Measurements from ENCODE around the gene PGLYRP4. TPM values are rescaled to one million over a fixed set of nuclear protein-coding genes. Genes with fewer than 3 reads are reported as not detected.

Gene PGLYRP4
- total RNA-seq, 1 experiment from 2014 or later = not detected

- no peak for TF ChIP-seq CREB1 (CRISPR knock-in tag; IDR thresholded peaks at IDR 0.05)
- no peak for TF ChIP-seq FOXJ3 (CRISPR knock-in tag; IDR thresholded peaks at IDR 0.05; ENCODE audit: borderline replicate concordance)
- no peak for TF ChIP-seq CTCF (IDR thresholded peaks at IDR 0.05)
- TF ChIP-seq EMX1 (CRISPR knock-in tag; IDR thresholded peaks at IDR 0.05) = no peak
- TF ChIP-seq, protein P1, sequence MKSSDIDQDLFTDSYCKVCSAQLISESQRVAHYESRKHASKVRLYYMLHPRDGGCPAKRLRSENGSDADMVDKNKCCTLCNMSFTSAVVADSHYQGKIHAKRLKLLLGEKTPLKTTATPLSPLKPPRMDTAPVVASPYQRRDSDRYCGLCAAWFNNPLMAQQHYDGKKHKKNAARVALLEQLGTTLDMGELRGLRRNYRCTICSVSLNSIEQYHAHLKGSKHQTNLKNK (CRISPR knock-in tag; IDR thresholded peaks at IDR 0.05) = no peak
- no peak for TF ChIP-seq FOXP1 (CRISPR knock-in tag; IDR thresholded peaks at IDR 0.05; ENCODE audit: borderline replicate concordance)
- TF ChIP-seq, protein P2, sequence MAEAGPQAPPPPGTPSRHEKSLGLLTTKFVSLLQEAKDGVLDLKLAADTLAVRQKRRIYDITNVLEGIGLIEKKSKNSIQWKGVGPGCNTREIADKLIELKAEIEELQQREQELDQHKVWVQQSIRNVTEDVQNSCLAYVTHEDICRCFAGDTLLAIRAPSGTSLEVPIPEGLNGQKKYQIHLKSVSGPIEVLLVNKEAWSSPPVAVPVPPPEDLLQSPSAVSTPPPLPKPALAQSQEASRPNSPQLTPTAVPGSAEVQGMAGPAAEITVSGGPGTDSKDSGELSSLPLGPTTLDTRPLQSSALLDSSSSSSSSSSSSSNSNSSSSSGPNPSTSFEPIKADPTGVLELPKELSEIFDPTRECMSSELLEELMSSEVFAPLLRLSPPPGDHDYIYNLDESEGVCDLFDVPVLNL (CRISPR knock-in tag; IDR thresholded peaks at IDR 0.05; ENCODE audit: borderline replicate concordance, low read depth) = no peak
These were observed 16.4 kb upstream of the PGLYRP4 start (continued) for GRCh38 chr1:153364766-153365666.

DNA sequence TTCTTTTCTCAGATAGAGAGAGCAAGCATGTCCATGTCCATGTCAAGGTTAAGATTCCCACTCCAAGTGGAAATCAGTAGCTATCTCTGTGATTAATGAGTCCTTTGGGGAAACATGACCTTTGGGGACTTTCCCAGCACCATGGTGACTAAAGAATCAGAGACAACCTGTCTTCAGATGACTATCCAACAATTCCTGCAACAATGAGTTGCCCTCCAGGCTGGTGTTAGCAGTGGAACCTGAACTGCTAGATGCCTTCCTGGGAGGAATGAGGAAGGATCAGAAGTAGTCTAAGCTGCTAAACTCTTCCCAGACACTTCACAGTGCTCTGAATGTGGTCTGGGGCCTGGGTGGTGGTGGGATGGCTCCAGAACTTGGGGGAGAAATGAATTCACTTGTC lies 15.5 kb upstream of the PGLYRP4 start:
- ChIA-PET CTCF (interaction anchor here (3.2 kb wide), 1 partner anchor 9 kb away, joined by 14 read pairs; no protein-coding TSS in a partner anchor), POLR2A (no interaction called here)
- DNase-seq (ENCODE audit: low spot score) (no peak), ATAC-seq (no peak)
- Mint-ChIP-seq H3K4me1 (no peaks in the 10 kb centered on the region), H3K36me3 (no peaks in the 10 kb centered on the region), H3K9me3 (no peaks in the 10 kb centered on the region), H3K4me3 (no peak overlapping the region), H3K27ac (no peak overlapping the region), H3K27me3 (ENCODE audit: low read depth) (no peaks in the 10 kb centered on the region; the same call in 1 of the 2 replicates)
- no peak for TF ChIP-seq GTF2I (CRISPR knock-in tag; conservative IDR thresholded peaks at IDR 0.05)
- TF ChIP-seq CBFB (CRISPR knock-in tag; IDR thresholded peaks at IDR 0.05; ENCODE audit: low read depth) = no peak
- no peak for TF ChIP-seq FOXJ3 (CRISPR knock-in tag; IDR thresholded peaks at IDR 0.05; ENCODE audit: borderline replicate concordance)
- TF ChIP-seq FOXP1 (CRISPR knock-in tag; IDR thresholded peaks at IDR 0.05; ENCODE audit: borderline replicate concordance) = no peak
- TF ChIP-seq, protein P3, sequence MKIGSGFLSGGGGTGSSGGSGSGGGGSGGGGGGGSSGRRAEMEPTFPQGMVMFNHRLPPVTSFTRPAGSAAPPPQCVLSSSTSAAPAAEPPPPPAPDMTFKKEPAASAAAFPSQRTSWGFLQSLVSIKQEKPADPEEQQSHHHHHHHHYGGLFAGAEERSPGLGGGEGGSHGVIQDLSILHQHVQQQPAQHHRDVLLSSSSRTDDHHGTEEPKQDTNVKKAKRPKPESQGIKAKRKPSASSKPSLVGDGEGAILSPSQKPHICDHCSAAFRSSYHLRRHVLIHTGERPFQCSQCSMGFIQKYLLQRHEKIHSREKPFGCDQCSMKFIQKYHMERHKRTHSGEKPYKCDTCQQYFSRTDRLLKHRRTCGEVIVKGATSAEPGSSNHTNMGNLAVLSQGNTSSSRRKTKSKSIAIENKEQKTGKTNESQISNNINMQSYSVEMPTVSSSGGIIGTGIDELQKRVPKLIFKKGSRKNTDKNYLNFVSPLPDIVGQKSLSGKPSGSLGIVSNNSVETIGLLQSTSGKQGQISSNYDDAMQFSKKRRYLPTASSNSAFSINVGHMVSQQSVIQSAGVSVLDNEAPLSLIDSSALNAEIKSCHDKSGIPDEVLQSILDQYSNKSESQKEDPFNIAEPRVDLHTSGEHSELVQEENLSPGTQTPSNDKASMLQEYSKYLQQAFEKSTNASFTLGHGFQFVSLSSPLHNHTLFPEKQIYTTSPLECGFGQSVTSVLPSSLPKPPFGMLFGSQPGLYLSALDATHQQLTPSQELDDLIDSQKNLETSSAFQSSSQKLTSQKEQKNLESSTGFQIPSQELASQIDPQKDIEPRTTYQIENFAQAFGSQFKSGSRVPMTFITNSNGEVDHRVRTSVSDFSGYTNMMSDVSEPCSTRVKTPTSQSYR (CRISPR knock-in tag; IDR thresholded peaks at IDR 0.05) = no peak
- TF ChIP-seq CREB1 (CRISPR knock-in tag; IDR thresholded peaks at IDR 0.05) = no peak
- TF ChIP-seq CREM (CRISPR knock-in tag; IDR thresholded peaks at IDR 0.05) = no peak
- no peak for TF ChIP-seq ZNF425 (CRISPR knock-in tag; conservative IDR thresholded peaks at IDR 0.05)
- TF ChIP-seq, protein P4, sequence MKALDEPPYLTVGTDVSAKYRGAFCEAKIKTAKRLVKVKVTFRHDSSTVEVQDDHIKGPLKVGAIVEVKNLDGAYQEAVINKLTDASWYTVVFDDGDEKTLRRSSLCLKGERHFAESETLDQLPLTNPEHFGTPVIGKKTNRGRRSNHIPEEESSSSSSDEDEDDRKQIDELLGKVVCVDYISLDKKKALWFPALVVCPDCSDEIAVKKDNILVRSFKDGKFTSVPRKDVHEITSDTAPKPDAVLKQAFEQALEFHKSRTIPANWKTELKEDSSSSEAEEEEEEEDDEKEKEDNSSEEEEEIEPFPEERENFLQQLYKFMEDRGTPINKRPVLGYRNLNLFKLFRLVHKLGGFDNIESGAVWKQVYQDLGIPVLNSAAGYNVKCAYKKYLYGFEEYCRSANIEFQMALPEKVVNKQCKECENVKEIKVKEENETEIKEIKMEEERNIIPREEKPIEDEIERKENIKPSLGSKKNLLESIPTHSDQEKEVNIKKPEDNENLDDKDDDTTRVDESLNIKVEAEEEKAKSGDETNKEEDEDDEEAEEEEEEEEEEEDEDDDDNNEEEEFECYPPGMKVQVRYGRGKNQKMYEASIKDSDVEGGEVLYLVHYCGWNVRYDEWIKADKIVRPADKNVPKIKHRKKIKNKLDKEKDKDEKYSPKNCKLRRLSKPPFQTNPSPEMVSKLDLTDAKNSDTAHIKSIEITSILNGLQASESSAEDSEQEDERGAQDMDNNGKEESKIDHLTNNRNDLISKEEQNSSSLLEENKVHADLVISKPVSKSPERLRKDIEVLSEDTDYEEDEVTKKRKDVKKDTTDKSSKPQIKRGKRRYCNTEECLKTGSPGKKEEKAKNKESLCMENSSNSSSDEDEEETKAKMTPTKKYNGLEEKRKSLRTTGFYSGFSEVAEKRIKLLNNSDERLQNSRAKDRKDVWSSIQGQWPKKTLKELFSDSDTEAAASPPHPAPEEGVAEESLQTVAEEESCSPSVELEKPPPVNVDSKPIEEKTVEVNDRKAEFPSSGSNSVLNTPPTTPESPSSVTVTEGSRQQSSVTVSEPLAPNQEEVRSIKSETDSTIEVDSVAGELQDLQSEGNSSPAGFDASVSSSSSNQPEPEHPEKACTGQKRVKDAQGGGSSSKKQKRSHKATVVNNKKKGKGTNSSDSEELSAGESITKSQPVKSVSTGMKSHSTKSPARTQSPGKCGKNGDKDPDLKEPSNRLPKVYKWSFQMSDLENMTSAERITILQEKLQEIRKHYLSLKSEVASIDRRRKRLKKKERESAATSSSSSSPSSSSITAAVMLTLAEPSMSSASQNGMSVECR (CRISPR knock-in tag; IDR thresholded peaks at IDR 0.05; ENCODE audit: borderline replicate concordance) = no peak
- no peak for TF ChIP-seq ZNF121 (CRISPR knock-in tag; IDR thresholded peaks at IDR 0.05)
- no peak for TF ChIP-seq RORB (CRISPR knock-in tag; IDR thresholded peaks at IDR 0.05)
- TF ChIP-seq, protein P2 (CRISPR knock-in tag; IDR thresholded peaks at IDR 0.05; ENCODE audit: borderline replicate concordance, low read depth) = no peak
- TF ChIP-seq GABPB1 (CRISPR knock-in tag; IDR thresholded peaks at IDR 0.05) = no peak
- TF ChIP-seq HMGA2 (CRISPR knock-in tag; IDR thresholded peaks at IDR 0.05) = no peak
- TF ChIP-seq TEAD4 (CRISPR knock-in tag; IDR thresholded peaks at IDR 0.05) = no peak
- TF ChIP-seq NR2C2 (CRISPR knock-in tag; IDR thresholded peaks at IDR 0.05) = no peak
